ENCODE data around the gene KCNJ12.
"Not testable (repeated sequence)": the region's sequence is repeated elsewhere in the genome, so short reads cannot be mapped to it uniquely, and the experiment has no call there.

The KCNJ12 gene

DNA sequence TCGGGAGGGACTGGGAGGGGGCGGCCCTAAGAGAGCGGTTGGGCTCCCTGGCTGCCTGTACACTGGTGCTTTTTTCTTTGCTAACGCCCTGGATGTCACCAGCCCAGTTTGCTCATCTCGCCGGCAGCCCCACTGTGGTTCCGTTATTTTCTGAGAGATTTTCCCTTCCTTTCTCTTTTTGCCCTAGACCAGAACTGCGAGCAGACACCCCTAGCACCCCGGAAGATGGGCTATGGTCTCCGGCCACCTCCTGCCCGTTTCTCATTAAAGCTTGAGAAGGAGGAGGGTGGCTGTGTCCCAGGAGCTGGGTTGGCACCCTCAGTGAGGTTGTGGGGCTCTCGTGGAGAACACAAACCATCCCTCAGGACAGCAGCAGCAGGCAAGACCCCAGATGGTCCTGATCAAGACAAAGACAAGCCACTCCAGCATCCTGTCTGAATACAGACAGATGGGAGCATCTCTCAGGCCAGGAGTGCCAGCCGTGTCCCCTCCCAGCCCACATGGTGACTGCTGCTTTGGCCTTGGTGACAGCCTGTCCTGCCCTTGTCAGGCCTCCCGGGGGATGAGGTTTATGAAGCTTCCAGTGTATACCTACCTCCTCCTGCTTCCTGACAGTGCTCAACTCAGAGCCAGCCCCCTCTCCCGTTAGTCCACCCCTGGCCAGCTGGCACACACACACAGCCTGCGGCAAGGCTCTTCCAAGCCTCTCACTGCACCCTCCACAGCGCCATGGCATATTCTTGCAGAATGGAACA lies 77.2 kb downstream of the KCNJ12 start:
- DNase-seq: peak; percentile 29

GRCh38 chr17:21454006-21454405 lies 77.8 kb downstream of the KCNJ12 start:
- DNase-seq: not testable (repeated sequence)

- DNase-seq: no peak
Measured at GRCh38 chr17:21454441-21454840, 78.3 kb downstream of the KCNJ12 start.

GRCh38 chr17:21455761-21456160 lies 79.6 kb downstream of the KCNJ12 start:
- DNase-seq: no peak

- not testable (repeated sequence) for DNase-seq
Measured at GRCh38 chr17:21456449-21456848, 80.3 kb downstream of the KCNJ12 start.

DNA sequence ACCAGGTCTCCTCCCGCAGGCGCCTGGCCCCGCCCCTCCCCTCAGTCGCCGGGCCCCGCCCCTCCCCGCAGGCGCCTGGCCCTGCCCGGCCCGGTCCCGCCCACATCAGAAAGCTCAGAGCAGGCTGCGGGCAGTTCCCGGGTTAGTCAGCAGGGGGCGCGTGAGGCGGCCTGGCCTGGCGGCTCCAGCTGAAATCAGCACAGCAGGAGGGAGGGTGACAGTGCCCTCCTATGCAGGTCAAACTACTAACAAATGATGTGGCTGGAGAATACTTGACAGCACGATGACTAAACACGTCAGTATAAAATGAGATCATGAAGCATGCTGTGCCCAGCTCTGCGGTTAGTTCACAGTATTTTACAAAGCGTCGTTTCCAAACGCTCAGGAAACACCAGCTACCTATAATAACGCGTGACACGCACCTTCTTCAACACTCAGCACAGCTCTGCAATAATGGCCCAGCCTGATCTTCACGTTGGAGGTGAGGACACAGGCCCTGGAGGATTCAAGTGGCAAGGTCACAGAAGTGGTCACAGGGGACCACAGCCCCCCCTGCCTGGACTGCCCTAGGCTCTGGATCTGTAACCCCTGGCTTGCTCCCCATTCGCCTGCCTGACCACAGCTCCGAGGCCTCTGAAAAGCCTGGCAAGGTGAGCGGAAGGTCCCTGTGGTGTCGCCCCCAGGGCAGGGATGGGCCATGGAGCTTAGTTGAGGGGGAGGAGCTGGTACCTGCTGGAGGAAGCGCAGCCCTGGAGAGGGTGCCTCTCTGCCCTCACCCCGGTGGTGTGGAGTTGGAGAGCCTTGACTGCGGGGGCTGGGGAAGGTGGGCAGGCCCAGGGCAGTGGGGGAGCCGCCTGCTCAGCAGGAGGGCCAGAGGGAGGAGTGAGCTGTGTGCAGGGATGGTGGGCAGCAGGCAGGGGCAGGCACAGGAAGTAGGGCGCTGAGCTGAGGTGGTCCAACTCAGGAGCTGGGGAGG lies 81.2 kb downstream of the KCNJ12 start:
- peak; percentile 63 for DNase-seq

DNA sequence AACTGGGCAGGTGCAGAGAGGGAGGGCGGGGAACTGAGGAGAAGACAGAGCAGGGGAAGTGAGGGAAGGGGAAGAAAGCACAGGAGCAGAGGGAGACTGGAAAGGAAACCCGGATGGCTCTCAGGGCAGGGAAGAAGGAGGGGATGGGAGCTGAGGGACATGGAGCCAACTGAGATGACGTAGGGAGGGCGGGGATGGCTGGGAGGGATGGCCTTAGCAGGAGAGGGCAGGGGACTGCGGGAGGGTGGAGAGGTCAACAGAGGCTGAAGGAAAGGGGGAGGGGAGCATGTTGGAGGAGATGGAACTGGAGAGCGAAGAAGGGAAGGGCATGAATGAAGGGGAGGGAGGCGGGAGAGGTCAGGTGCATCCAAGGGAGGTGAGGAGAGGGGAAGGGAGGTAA lies 81.9 kb downstream of the KCNJ12 start:
- no peak for DNase-seq

DNA sequence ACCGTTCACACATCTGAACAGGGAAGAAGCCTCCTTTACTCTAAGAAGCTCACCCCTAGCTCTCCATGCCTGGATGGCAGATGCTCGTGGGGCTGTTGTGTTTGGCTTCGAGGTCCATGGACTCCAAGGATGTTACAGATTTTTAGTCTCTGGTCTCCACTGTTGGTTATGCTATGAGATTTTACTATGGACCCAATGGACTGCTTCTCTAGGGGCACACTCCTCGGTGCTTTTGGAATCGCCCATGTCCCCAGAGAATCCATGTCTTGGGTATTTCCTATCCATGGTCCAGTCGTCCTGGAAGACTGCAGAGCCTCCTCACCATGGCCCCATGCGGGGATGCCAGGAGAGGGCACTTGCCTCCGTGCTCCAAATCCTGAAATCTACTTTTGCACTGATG lies 83.4 kb downstream of the KCNJ12 start:
- DNase-seq: no peak

DNA sequence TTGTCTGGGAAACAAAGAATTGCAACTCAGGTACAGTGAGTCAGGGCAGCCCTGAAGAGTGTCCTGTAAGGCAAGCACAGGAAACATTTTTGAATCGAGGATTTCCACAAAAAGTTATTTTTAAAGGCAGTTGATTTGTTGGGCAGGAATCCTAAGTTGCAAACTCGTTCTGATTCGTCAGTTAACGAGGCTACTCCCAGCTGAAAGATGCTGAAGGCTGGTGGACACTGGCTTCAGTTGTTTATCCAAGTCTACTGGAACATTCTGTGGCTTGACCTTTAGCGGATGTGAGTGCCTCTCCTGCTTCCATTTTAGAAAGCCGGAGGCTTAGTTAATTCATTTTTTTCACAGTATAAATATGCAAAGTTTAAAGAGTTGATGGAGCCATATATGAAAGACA lies 84.2 kb downstream of the KCNJ12 start:
- no peak for DNase-seq

- no peak for DNase-seq
Measured at GRCh38 chr17:21462237-21462636, 86.1 kb downstream of the KCNJ12 start.

- no peak for DNase-seq
Measured at GRCh38 chr17:21463204-21463661, 87.1 kb downstream of the KCNJ12 start.

DNA sequence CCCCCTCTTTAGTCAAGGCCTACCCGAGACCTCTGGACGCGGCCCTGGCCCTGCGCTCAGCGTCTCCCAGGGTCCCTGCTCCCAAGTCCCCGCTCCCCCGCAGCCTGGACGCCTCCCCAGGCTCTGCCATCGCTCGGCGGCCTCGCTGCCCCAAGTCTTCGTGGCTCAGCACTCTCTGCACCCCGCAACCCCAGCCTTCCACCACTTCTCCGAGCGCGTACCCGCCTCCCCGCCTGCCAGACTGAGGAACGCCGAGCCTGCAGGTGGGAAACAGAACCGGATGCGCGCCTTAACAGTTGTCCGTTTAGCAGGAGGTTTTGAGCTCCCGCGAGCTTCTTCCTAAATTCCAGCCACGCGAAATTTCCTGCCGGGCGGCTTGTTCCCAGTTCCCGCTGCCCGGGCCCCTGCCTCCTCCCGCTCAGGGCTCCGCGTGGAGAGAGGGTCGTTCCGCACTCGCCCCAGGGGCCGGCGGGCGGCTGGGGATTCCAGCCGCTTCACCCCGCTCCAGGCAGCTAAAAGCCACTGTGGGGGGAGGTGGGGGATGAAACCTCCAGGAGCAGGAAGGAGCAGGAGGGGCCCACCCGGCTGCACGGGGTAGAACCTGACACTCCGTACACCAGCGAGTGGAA lies 87.7 kb downstream of the KCNJ12 start:
- no peak for DNase-seq

- DNase-seq: no peak
Measured at GRCh38 chr17:21464611-21465021, 88.5 kb downstream of the KCNJ12 start.

- no peak for DNase-seq
Measured at GRCh38 chr17:21466550-21466949, 90.4 kb downstream of the KCNJ12 start.

DNA sequence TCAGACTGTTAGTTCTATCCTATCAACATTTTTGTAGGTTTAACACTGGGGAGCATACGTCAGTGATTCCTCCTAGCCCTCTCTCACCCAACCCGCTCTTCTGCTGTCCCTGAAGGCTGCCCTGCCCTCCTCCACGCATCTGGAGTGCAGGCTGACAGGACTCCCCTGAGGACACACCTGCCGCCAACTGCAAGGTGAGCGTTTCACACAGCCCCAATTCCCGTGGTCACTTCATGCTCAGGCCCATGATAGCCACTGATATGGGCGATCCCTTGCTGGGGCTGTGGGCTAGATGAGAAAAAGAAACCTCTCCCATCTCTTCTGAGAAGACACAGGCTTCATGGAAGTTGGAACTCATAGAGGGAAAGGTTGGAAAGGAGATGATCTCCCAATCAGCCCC lies 91.0 kb downstream of the KCNJ12 start:
- no peak for DNase-seq

DNA sequence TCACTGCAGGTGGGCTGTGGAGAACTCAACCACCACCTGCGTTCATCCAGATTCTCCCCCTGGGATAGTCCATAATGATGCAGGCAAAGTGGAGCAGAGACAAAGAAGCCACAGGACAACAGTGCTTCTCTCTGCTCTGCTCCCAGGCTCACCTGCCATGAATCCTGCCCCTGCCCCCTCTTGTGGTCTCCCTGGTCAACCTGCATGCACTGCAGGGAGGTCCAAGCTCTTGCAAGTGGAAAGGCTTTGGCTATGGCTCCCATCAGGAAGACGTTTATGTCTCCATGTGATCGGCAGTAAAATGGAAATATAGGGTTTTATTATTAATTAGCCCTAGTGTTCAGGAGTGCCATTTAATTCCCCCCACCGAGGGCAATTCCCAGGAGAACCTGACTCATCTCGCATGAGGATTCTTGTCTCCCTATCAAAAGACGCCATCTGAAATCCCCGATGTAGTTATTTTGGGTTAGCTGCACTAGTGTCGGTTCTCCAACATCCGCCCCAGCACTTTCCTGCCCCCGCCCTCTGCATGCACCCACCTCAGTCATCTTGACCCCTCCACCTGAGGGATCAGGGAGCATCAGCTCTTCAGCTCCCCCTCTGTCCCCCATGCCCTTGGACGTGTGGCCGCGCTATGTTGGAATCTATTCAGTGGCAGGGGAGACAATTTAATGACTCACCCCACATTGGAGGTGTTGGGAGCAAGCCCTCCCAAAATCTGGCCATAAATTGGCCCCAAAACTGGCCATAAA lies 91.8 kb downstream of the KCNJ12 start:
- DNase-seq: no peak

Data from NCI-H2171 (cell line).